ENCODE measurements around the gene CLRN3.

DNA sequence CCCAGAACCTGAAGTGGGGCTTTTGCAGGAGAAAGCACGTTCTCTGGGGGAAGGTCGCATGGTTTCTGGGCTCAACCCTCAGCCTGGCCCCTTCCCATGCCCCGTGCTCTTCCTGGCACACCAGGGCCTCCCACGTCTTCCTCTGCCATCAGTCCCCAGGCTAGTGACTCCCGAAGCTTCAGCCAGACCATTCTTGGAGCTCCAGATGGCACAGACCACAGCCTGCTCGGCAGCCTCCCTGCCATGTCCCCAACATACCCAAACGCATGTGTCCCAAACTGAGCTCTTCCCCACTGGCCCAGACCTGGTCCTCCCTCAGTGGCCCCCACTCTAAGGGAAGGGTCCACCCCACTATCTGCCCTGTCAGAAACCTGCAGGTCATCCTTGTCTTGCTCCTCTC lies 47.0 kb downstream of the CLRN3 start:
- TF ChIP-seq, protein P1, sequence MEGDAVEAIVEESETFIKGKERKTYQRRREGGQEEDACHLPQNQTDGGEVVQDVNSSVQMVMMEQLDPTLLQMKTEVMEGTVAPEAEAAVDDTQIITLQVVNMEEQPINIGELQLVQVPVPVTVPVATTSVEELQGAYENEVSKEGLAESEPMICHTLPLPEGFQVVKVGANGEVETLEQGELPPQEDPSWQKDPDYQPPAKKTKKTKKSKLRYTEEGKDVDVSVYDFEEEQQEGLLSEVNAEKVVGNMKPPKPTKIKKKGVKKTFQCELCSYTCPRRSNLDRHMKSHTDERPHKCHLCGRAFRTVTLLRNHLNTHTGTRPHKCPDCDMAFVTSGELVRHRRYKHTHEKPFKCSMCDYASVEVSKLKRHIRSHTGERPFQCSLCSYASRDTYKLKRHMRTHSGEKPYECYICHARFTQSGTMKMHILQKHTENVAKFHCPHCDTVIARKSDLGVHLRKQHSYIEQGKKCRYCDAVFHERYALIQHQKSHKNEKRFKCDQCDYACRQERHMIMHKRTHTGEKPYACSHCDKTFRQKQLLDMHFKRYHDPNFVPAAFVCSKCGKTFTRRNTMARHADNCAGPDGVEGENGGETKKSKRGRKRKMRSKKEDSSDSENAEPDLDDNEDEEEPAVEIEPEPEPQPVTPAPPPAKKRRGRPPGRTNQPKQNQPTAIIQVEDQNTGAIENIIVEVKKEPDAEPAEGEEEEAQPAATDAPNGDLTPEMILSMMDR (conservative IDR thresholded peaks at IDR 0.05): no peak
- TF ChIP-seq EZH2 (IDR thresholded peaks at IDR 0.05; ENCODE audit: low read depth): no peak

All from PC-9 (cell line).